ENCODE data around the gene CHKB.
A peak's percentile ranks its signal among the peaks of the same experiment; 100 is the strongest.
"Not testable (repeated sequence)": the region's sequence is repeated elsewhere in the genome, so short reads cannot be mapped to it uniquely, and the experiment has no call there.

The CHKB gene

GRCh38 chr22:50582493-50583293, at the start of gene CHKB:
Gene CHKB (minus strand): TSS chr22:50582849. CDS start chr22:50582781, 68 bp downstream.
- H3K4me3 ChIP-seq (ENCODE audit: low read depth, low read length), result peak within 1 kb of the TSS; percentile 81

GRCh38 chr22:50630376-50630775, 47.7 kb upstream of the CHKB start:
- H3K4me3 ChIP-seq (ENCODE audit: low read depth, low read length), result no peak overlapping the region

GRCh38 chr22:50628543-50629134, 46.0 kb upstream of the CHKB start:
- H3K4me3 ChIP-seq (ENCODE audit: low read depth, low read length), result peak overlapping the region; percentile 63

GRCh38 chr22:50627642-50628542, 45.2 kb upstream of the CHKB start, which contains the start of gene ARSA:
Gene ARSA (minus strand): TSS chr22:50628152. CDS start chr22:50627779, 373 bp downstream.
- peak within 1 kb of the TSS; percentile 65 for H3K4me3 ChIP-seq (ENCODE audit: low read depth, low read length)

GRCh38 chr22:50626850-50627641, 44.4 kb upstream of the CHKB start:
- H3K4me3 ChIP-seq (ENCODE audit: low read depth, low read length), result peak overlapping the region; percentile 65

- H3K4me3 ChIP-seq (ENCODE audit: low read depth, low read length), result no peak overlapping the region
Observed at GRCh38 chr22:50626314-50626849, 43.7 kb upstream of the CHKB start.

GRCh38 chr22:50625568-50626313, 43.1 kb upstream of the CHKB start:
- H3K4me3 ChIP-seq (ENCODE audit: low read depth, low read length), result no peak overlapping the region

- H3K4me3 ChIP-seq (ENCODE audit: low read depth, low read length), result no peak overlapping the region
Observed at GRCh38 chr22:50625131-50625567, 42.5 kb upstream of the CHKB start.

- H3K4me3 ChIP-seq (ENCODE audit: low read depth, low read length), result no peak overlapping the region
Observed at GRCh38 chr22:50624347-50625130, 41.9 kb upstream of the CHKB start.

- H3K4me3 ChIP-seq (ENCODE audit: low read depth, low read length), result no peak overlapping the region
Observed at GRCh38 chr22:50622723-50623327, 40.2 kb upstream of the CHKB start.

- no peak overlapping the region for H3K4me3 ChIP-seq (ENCODE audit: low read depth, low read length)
Observed at GRCh38 chr22:50621948-50622722, 39.5 kb upstream of the CHKB start.

- H3K4me3 ChIP-seq (ENCODE audit: low read depth, low read length), result no peak overlapping the region
Observed at GRCh38 chr22:50621356-50621880, 38.8 kb upstream of the CHKB start.

- H3K4me3 ChIP-seq (ENCODE audit: low read depth, low read length), result peak overlapping the region; percentile 14
Observed at GRCh38 chr22:50620593-50621355, 38.1 kb upstream of the CHKB start.

GRCh38 chr22:50614296-50614695, 31.6 kb upstream of the CHKB start:
- not testable (repeated sequence) for H3K4me3 ChIP-seq (ENCODE audit: low read depth, low read length)

- no peak overlapping the region for H3K4me3 ChIP-seq (ENCODE audit: low read depth, low read length)
Observed at GRCh38 chr22:50613291-50613981, 30.8 kb upstream of the CHKB start.
